Stimulated activated CD4-positive, alpha-beta T cell treated with anti-CD3 and anti-CD28 coated beads, Interleukin-12 subunit alpha, Interleukin-12 subunit beta, amount 100 ng/mL, for 4 hours (primary cell): ENCODE data around the gene TMEM238.
"Not testable (repeated sequence)": the region's sequence is repeated elsewhere in the genome, so short reads cannot be mapped to it uniquely, and the experiment has no call there.

Experiments used
- DNase-seq: peaks from one replicate; pipeline ENCODE4 v3.0.0-alpha.2; 2020

The TMEM238 gene

DNA sequence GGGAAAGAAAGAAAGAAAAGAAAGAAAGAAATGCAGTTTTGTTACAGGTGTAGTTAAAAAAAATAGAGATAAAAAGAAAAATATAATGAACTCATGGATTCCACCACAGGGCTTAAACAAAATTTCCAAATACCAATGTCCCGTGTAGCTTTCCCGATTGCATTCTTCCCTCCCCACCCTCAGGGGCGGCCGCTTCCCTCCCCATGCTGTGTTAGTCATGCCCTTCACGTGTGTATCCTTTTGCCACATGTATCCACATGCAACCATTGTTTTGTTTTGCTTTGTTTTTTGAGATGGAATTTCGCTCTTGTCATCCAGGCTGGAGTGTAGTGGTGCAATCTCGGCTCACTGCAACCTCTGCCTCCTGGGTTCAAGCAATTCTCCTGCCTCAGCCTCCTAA, 48.0 kb downstream of the TMEM238 start:
- DNase-seq = no peak

DNA sequence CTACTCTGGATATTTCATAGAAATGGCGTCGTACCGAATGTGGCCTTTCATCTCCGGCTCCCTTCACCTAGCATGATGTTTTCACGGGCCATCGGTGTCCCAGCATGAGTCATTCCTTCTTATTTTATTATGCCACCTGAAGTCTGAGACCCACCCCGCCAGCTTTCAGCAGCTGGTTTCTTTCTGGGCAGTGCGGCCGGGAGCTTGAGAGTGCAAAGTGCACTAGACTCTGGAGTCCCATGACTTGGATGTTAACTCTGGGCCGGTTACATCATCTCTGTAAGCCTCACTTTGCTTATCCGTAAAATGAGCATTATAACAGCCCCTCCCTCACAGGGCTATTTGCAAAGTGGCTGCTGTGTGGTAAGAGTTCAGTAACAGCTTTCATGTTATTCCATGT, 50.2 kb downstream of the TMEM238 start:
- no peak for DNase-seq

DNA sequence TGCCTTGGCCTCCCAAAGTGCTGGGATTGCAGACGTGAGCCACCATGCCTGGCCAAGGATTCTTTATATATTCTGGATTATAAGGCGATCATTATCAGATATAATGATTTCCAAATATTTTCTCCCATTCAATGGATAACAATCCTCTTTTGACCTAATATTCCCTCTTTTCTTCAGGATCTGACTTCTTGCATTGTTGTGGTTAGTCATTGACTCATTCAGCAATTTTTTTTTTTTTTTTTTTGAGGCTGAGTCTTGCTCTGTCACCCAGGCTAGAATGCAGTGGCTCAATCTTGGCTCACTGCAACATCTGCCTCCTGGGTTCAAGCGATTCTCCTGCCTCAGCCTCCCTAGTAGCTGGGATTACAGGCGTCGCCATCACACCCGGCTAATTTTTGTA, 54.3 kb downstream of the TMEM238 start:
- DNase-seq = not testable (repeated sequence)
